ENCODE measurements around the gene LTF.

GRCh38 chr3:46492890-46493547, 28.3 kb upstream of the LTF start:
- TF ChIP-seq, protein P1, sequence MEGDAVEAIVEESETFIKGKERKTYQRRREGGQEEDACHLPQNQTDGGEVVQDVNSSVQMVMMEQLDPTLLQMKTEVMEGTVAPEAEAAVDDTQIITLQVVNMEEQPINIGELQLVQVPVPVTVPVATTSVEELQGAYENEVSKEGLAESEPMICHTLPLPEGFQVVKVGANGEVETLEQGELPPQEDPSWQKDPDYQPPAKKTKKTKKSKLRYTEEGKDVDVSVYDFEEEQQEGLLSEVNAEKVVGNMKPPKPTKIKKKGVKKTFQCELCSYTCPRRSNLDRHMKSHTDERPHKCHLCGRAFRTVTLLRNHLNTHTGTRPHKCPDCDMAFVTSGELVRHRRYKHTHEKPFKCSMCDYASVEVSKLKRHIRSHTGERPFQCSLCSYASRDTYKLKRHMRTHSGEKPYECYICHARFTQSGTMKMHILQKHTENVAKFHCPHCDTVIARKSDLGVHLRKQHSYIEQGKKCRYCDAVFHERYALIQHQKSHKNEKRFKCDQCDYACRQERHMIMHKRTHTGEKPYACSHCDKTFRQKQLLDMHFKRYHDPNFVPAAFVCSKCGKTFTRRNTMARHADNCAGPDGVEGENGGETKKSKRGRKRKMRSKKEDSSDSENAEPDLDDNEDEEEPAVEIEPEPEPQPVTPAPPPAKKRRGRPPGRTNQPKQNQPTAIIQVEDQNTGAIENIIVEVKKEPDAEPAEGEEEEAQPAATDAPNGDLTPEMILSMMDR (IDR thresholded peaks at IDR 0.05; ENCODE audit: low read depth, low read length) = no peak
- TF ChIP-seq EZH2phosphoT487 (IDR thresholded peaks at IDR 0.05; ENCODE audit: low read depth) = no peak

Data from OCI-LY3 (cell line).